ENCODE measurements around the gene SLC24A3. TPM values are rescaled to one million over a fixed set of nuclear protein-coding genes. Genes with fewer than 3 reads are reported as not detected.

SLC24A3 gene
- total RNA-seq, 1 donor from 2014 or later = 0.96 TPM

- no peaks in the 10 kb centered on the region for H3K4me1 Mint-ChIP-seq (ENCODE audit: low read depth)
- peaks cover 3% of the 10 kb centered on the region for H3K27me3 Mint-ChIP-seq
- H3K27ac Mint-ChIP-seq = no peak overlapping the region
- no peak overlapping the region for H3K4me3 Mint-ChIP-seq (ENCODE audit: low read depth)
- no peaks in the 10 kb centered on the region for H3K9me3 Mint-ChIP-seq (ENCODE audit: low read depth)
- TF ChIP-seq CTCF (IDR thresholded peaks at IDR 0.05; ENCODE audit: unreplicated experiment) = no peak
- no peak for DNase-seq (ENCODE audit: low spot score, unreplicated experiment)
- H3K36me3 Mint-ChIP-seq (ENCODE audit: insufficient read depth) = no peaks in the 10 kb centered on the region
Measured at GRCh38 chr20:19363476-19363875, 151.0 kb downstream of the SLC24A3 start.

GRCh38 chr20:19367591-19367990 lies 155.1 kb downstream of the SLC24A3 start:
- Mint-ChIP-seq H3K36me3 (ENCODE audit: insufficient read depth) (no peaks in the 10 kb centered on the region), H3K27me3 (peaks cover 3% of the 10 kb centered on the region), H3K4me3 (ENCODE audit: low read depth) (no peak overlapping the region), H3K27ac (no peak overlapping the region), H3K9me3 (ENCODE audit: low read depth) (no peaks in the 10 kb centered on the region), H3K4me1 (ENCODE audit: low read depth) (no peaks in the 10 kb centered on the region)
- DNase-seq (ENCODE audit: low spot score, unreplicated experiment) = no peak
- no peak for TF ChIP-seq CTCF (IDR thresholded peaks at IDR 0.05; ENCODE audit: unreplicated experiment)

- no peak for TF ChIP-seq CTCF (IDR thresholded peaks at IDR 0.05; ENCODE audit: unreplicated experiment)
- no peaks in the 10 kb centered on the region for H3K9me3 Mint-ChIP-seq (ENCODE audit: low read depth)
- no peaks in the 10 kb centered on the region for H3K4me1 Mint-ChIP-seq (ENCODE audit: low read depth)
- H3K27ac Mint-ChIP-seq = no peak overlapping the region
- H3K36me3 Mint-ChIP-seq (ENCODE audit: insufficient read depth) = no peaks in the 10 kb centered on the region
- peaks cover 3% of the 10 kb centered on the region for H3K27me3 Mint-ChIP-seq
- DNase-seq (ENCODE audit: low spot score, unreplicated experiment) = no peak
- no peak overlapping the region for H3K4me3 Mint-ChIP-seq (ENCODE audit: low read depth)
Measured at GRCh38 chr20:19368351-19368750, 155.9 kb downstream of the SLC24A3 start.

- Mint-ChIP-seq H3K27ac (no peak overlapping the region), H3K9me3 (ENCODE audit: low read depth) (no peaks in the 10 kb centered on the region), H3K4me3 (ENCODE audit: low read depth) (no peak overlapping the region), H3K36me3 (ENCODE audit: insufficient read depth) (no peaks in the 10 kb centered on the region), H3K4me1 (ENCODE audit: low read depth) (no peaks in the 10 kb centered on the region), H3K27me3 (peaks cover 3% of the 10 kb centered on the region)
- TF ChIP-seq CTCF (IDR thresholded peaks at IDR 0.05; ENCODE audit: unreplicated experiment) = no peak
- no peak for DNase-seq (ENCODE audit: low spot score, unreplicated experiment)
Measured at GRCh38 chr20:19370076-19371075, 157.9 kb downstream of the SLC24A3 start.

GRCh38 chr20:19371112-19371511 lies 158.7 kb downstream of the SLC24A3 start:
- TF ChIP-seq CTCF (IDR thresholded peaks at IDR 0.05; ENCODE audit: unreplicated experiment) = no peak
- DNase-seq (ENCODE audit: low spot score, unreplicated experiment) = no peak
- H3K4me1 Mint-ChIP-seq (ENCODE audit: low read depth) = no peaks in the 10 kb centered on the region
- H3K4me3 Mint-ChIP-seq (ENCODE audit: low read depth) = no peak overlapping the region
- no peaks in the 10 kb centered on the region for H3K9me3 Mint-ChIP-seq (ENCODE audit: low read depth)
- peaks cover 3% of the 10 kb centered on the region for H3K27me3 Mint-ChIP-seq
- H3K36me3 Mint-ChIP-seq (ENCODE audit: insufficient read depth) = no peaks in the 10 kb centered on the region
- no peak overlapping the region for H3K27ac Mint-ChIP-seq
